ENCODE results near the gene OR52E6.
A peak's percentile ranks its signal among the peaks of the same experiment; 100 is the strongest.

The OR52E6 gene

GRCh38 chr11:5818245-5818886 is 23.3 kb downstream of the OR52E6 start:
- Mint-ChIP-seq H3K4me1 (peaks cover 19% of the 10 kb centered on the region), H3K27ac (peak overlapping the region; percentile 13), H3K27me3 (no peaks in the 10 kb centered on the region), H3K9me3 (no peaks in the 10 kb centered on the region), H3K36me3 (ENCODE audit: low read depth) (no peaks in the 10 kb centered on the region), H3K4me3 (peak overlapping the region; percentile 34)
- ATAC-seq = no peak
- no peak for DNase-seq

GRCh38 chr11:5815534-5815933 is 26.2 kb downstream of the OR52E6 start:
- no peaks in the 10 kb centered on the region for H3K9me3 Mint-ChIP-seq
- peaks cover 19% of the 10 kb centered on the region for H3K4me1 Mint-ChIP-seq
- DNase-seq = no peak
- H3K4me3 Mint-ChIP-seq = no peak overlapping the region
- no peaks in the 10 kb centered on the region for H3K36me3 Mint-ChIP-seq (ENCODE audit: low read depth)
- ATAC-seq = no peak
- no peak overlapping the region for H3K27ac Mint-ChIP-seq
- H3K27me3 Mint-ChIP-seq = no peaks in the 10 kb centered on the region

- Mint-ChIP-seq H3K27me3 (peaks cover 14% of the 10 kb centered on the region), H3K27ac (no peak overlapping the region), H3K9me3 (no peaks in the 10 kb centered on the region), H3K4me3 (no peak overlapping the region), H3K36me3 (ENCODE audit: low read depth) (no peaks in the 10 kb centered on the region), H3K4me1 (peaks cover 10% of the 10 kb centered on the region)
- no peak for DNase-seq
- ATAC-seq = no peak
Measured at GRCh38 chr11:5809905-5810795, 31.5 kb downstream of the OR52E6 start.

- Mint-ChIP-seq H3K4me3 (peak overlapping the region; percentile 84), H3K36me3 (ENCODE audit: low read depth) (no peaks in the 10 kb centered on the region), H3K27me3 (peaks cover 17% of the 10 kb centered on the region), H3K9me3 (peaks cover 4% of the 10 kb centered on the region), H3K27ac (no peak overlapping the region), H3K4me1 (peaks cover 7% of the 10 kb centered on the region)
- ATAC-seq (no peak), DNase-seq (no peak)
Measured at GRCh38 chr11:5809122-5809519, 32.6 kb downstream of the OR52E6 start.

- peaks cover 7% of the 10 kb centered on the region for H3K4me1 Mint-ChIP-seq
- ATAC-seq (peak; percentile 92), DNase-seq (peak; percentile 76)
- H3K9me3 Mint-ChIP-seq = peaks cover 8% of the 10 kb centered on the region
- no peak within 1 kb of the TSS for H3K27ac Mint-ChIP-seq
- H3K36me3 Mint-ChIP-seq (ENCODE audit: low read depth) = no peaks in the 10 kb centered on the region
- peak within 1 kb of the TSS; percentile 84 for H3K4me3 Mint-ChIP-seq
- H3K27me3 Mint-ChIP-seq = peaks cover 17% of the 10 kb centered on the region
Measured at GRCh38 chr11:5808500-5809121, 33.1 kb downstream of the OR52E6 start, which contains the start of gene OR52N2. Gene OR52N2 (plus strand): TSS chr11:5808924. CDS start chr11:5820336, 11,412 bp downstream.

GRCh38 chr11:5807580-5807979 is 34.1 kb downstream of the OR52E6 start:
- H3K4me3 Mint-ChIP-seq = no peak overlapping the region
- no peak for ATAC-seq
- no peak overlapping the region for H3K27ac Mint-ChIP-seq
- peaks cover 11% of the 10 kb centered on the region for H3K9me3 Mint-ChIP-seq
- peaks cover 17% of the 10 kb centered on the region for H3K27me3 Mint-ChIP-seq
- no peak for DNase-seq
- peaks cover 2% of the 10 kb centered on the region for H3K36me3 Mint-ChIP-seq (ENCODE audit: low read depth)
- H3K4me1 Mint-ChIP-seq = peaks cover 7% of the 10 kb centered on the region

GRCh38 chr11:5803982-5804381 is 37.7 kb downstream of the OR52E6 start:
- peaks cover 3% of the 10 kb centered on the region for H3K4me1 Mint-ChIP-seq
- H3K27me3 Mint-ChIP-seq = peaks cover 11% of the 10 kb centered on the region
- peaks cover 11% of the 10 kb centered on the region for H3K9me3 Mint-ChIP-seq
- H3K27ac Mint-ChIP-seq = no peak overlapping the region
- H3K36me3 Mint-ChIP-seq (ENCODE audit: low read depth) = peaks cover 2% of the 10 kb centered on the region
- DNase-seq (no peak), ATAC-seq (no peak)
- no peak overlapping the region for H3K4me3 Mint-ChIP-seq

- Mint-ChIP-seq H3K4me3 (no peak overlapping the region), H3K36me3 (ENCODE audit: low read depth) (no peaks in the 10 kb centered on the region), H3K27me3 (peaks cover 9% of the 10 kb centered on the region), H3K9me3 (no peaks in the 10 kb centered on the region), H3K4me1 (no peaks in the 10 kb centered on the region), H3K27ac (no peak overlapping the region)
- ATAC-seq = no peak
- DNase-seq = no peak
Measured at GRCh38 chr11:5796541-5796940, 45.2 kb downstream of the OR52E6 start.

- no peak within 1 kb of the TSS for H3K27ac Mint-ChIP-seq
- H3K4me1 Mint-ChIP-seq = no peaks in the 10 kb centered on the region
- H3K9me3 Mint-ChIP-seq = no peaks in the 10 kb centered on the region
- DNase-seq = no peak
- no peaks in the 10 kb centered on the region for H3K27me3 Mint-ChIP-seq
- H3K36me3 Mint-ChIP-seq (ENCODE audit: low read depth) = no peaks in the 10 kb centered on the region
- no peak within 1 kb of the TSS for H3K4me3 Mint-ChIP-seq
- ATAC-seq = no peak
Measured at GRCh38 chr11:5791165-5791564, 50.5 kb downstream of the OR52E6 start, which contains the start of gene OR52N1. Gene OR52N1 (minus strand): TSS chr11:5791265. CDS start chr11:5788816, 2,449 bp downstream.
